GM06990 (cell line): ENCODE measurements around the gene SYT12.

Experiments
- DNase-seq: peaks from one replicate; pipeline ENCODE4 v3.0.0-alpha.2; 2011; ENCODE audit not compliant: insufficient read length; ENCODE audit errors: extremely low read depth
- H3K27me3 ChIP-seq: replicated peaks from 2 replicates; pipeline ENCODE4 v1.6.0; 2011; ENCODE audit warnings: low read length; ENCODE audit not compliant: control insufficient read depth, insufficient read depth
- H3K36me3 ChIP-seq: 2 replicates; pipeline ENCODE4 v1.5.1; 2011; ENCODE audit warnings: low read length; ENCODE audit not compliant: control insufficient read depth, insufficient read depth
- H3K4me3 ChIP-seq: replicated peaks from 2 replicates; pipeline ENCODE4 v1.5.1; 2011; ENCODE audit warnings: low read depth, mild to moderate bottlenecking, control low read depth, low read length
- CTCF ChIP-seq: IDR thresholded peaks from 2 replicates; pipeline ENCODE4 v1.5.1; 2011; ENCODE audit warnings: low read length, control low read depth, mild to moderate bottlenecking, inconsistent platforms; ENCODE audit not compliant: insufficient read depth, poor library complexity, severe bottlenecking

The SYT12 gene

GRCh38 chr11:67024410-67024809 lies 1.5 kb downstream of the SYT12 start:
- Histone ChIP-seq H3K27me3 (no peaks in the 10 kb centered on the region), H3K4me3 (no peak overlapping the region), H3K36me3 (no peaks in the 10 kb centered on the region)
- no peak for TF ChIP-seq CTCF
- peak; percentile 48 for DNase-seq

DNA sequence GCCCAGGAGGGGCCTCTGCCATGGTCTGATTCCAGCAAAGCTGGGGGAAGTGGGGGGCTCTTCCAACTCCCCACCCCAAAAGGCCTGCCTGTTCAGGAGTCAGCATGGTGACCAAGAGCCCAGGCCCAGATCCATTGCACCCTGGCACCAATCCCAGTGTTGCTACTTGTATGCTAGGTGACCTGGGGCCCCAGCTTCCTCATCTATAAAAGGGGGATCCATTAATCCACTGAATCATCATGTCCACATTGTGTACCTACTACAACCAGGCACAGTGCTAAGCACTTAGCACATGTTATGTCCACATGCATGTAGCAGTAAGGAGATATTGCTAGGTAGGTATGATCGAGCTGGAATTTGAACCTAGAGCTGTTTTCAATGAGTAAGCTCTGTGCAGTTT lies 2.0 kb downstream of the SYT12 start:
- Histone ChIP-seq H3K27me3 (no peaks in the 10 kb centered on the region), H3K4me3 (no peak overlapping the region), H3K36me3 (no peaks in the 10 kb centered on the region)
- TF ChIP-seq CTCF: no peak
- DNase-seq: no peak

DNA sequence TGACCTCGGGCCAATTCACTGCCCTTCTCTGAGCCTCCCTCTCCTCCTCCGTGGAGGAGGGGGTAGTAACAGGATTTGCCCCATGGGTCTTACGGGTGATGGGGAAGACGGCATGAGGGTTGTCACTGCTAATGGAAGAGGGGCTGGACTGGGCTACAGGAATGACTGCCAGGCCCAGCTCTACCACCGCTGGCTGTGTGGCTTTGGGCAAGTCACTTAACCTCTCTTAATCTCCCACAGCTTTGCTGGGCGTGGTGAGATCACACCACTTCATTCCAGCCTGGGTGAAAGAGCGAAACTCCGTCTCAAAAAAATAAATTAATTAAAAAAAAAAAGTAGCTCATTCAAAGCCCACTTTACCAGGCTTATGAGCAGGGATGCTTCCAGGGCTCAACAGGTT lies 2.8 kb downstream of the SYT12 start:
- DNase-seq: no peak
- Histone ChIP-seq H3K27me3 (no peaks in the 10 kb centered on the region), H3K36me3 (no peaks in the 10 kb centered on the region), H3K4me3 (no peak overlapping the region)
- TF ChIP-seq CTCF: no peak

DNA sequence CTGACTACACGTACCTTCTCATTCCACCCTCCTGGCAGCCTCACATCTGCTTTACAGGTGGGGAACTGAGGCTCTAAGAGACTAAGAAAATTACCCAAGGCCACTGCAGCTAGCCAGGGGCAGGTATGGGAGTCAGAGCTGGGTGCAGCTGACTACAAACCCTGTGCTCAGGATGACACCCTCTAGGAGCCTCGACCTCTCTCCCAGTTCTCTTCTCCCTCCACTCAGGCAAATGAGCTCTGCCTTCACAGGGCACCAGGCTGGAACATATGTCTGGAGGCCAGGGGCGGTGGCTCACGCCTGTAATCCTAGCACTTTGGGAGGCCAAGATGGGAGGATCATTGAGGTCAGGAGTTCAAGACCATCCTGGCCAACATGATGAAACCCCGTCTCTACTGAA lies 4.0 kb downstream of the SYT12 start:
- H3K36me3 ChIP-seq: no peaks in the 10 kb centered on the region
- no peak for DNase-seq
- no peak overlapping the region for H3K4me3 ChIP-seq
- no peak for TF ChIP-seq CTCF
- H3K27me3 ChIP-seq: no peaks in the 10 kb centered on the region

GRCh38 chr11:67027483-67027930 lies 4.6 kb downstream of the SYT12 start:
- Histone ChIP-seq H3K27me3 (no peaks in the 10 kb centered on the region), H3K4me3 (no peak overlapping the region; the same call in 1 of the 2 replicates), H3K36me3 (no peaks in the 10 kb centered on the region)
- peak; percentile 56 for DNase-seq
- TF ChIP-seq CTCF: no peak

- Histone ChIP-seq H3K27me3 (no peaks in the 10 kb centered on the region), H3K4me3 (no peak overlapping the region; the same call in 1 of the 2 replicates), H3K36me3 (no peaks in the 10 kb centered on the region)
- TF ChIP-seq CTCF: no peak
- DNase-seq: peak; percentile 49
Measured at GRCh38 chr11:67027943-67028542, 5.1 kb downstream of the SYT12 start.
